GM10266 (cell line): ENCODE results near the gene GNPTG.

Experiments used
- DNase-seq: peaks from one replicate; pipeline ENCODE4 v3.0.0; 2012; ENCODE audit errors: extremely low spot score
- CTCF ChIP-seq: IDR thresholded peaks from 2 replicates; pipeline ENCODE4 v1.5.1; 2012; ENCODE audit warnings: mild to moderate bottlenecking, low read depth; ENCODE audit not compliant: control insufficient read depth, insufficient read depth; ENCODE audit errors: missing control alignments

GNPTG gene

GRCh38 chr16:1378087-1378803, 26.5 kb downstream of the GNPTG start:
- DNase-seq: no peak
- TF ChIP-seq CTCF: no peak

- TF ChIP-seq CTCF: no peak
- peak; percentile 78 for DNase-seq
These were observed 27.1 kb downstream of the GNPTG start for GRCh38 chr16:1378804-1379303.

GRCh38 chr16:1379304-1380076, 27.8 kb downstream of the GNPTG start:
- DNase-seq: peak; percentile 95
- no peak for TF ChIP-seq CTCF

GRCh38 chr16:1380195-1380594, 28.5 kb downstream of the GNPTG start:
- TF ChIP-seq CTCF: no peak
- DNase-seq: no peak

GRCh38 chr16:1381612-1382406, 30.1 kb downstream of the GNPTG start:
- DNase-seq: no peak

GRCh38 chr16:1383556-1383955, 31.8 kb downstream of the GNPTG start:
- DNase-seq: no peak
- no peak for TF ChIP-seq CTCF

More at GRCh38 chr16:1381612-1382406, 30.1 kb downstream of the GNPTG start:
- TF ChIP-seq CTCF: no peak

- no peak for TF ChIP-seq CTCF
- no peak for DNase-seq
These were observed 33.5 kb downstream of the GNPTG start for GRCh38 chr16:1385232-1385631.
